GM12878 (cell line): Measurements from ENCODE around the gene ASB10.

Experiments
- CTCF ChIP-seq, 3 experiments: IDR thresholded peaks in 2 of 3; conservative IDR thresholded peaks in 1 of 3; 2 replicates each; pipeline ENCODE4 v1.5.1; 2011; ENCODE audit warnings: low read depth in 3 of 3, low read length in 3 of 3, mild to moderate bottlenecking in 3 of 3, control low read depth in 2 of 3, moderate library complexity in 2 of 3, inconsistent platforms in 1 of 3, mixed read lengths in 1 of 3; ENCODE audit not compliant: control insufficient read depth in 2 of 3, insufficient read depth in 1 of 3; ENCODE audit errors: extremely low read depth in 1 of 3
- EZH2 ChIP-seq: IDR thresholded peaks from 2 replicates; pipeline ENCODE4 v1.6.1; 2012; ENCODE audit warnings: low read depth, mild to moderate bottlenecking, control low read depth, inconsistent platforms, low read length, borderline replicate concordance; ENCODE audit not compliant: control insufficient read depth
- KDM1A ChIP-seq: fragments of 200-600 bp; sonication (generic); IDR thresholded peaks from 2 replicates; pipeline ENCODE4 v1.6.1; 2016; ENCODE audit warnings: borderline replicate concordance
- NFXL1 ChIP-seq: fragments of 450-650 bp; IDR thresholded peaks from 2 replicates; pipeline ENCODE4 v1.6.1; 2017; ENCODE audit warnings: antibody characterized with exemption, mild to moderate bottlenecking, borderline replicate concordance
- SREBF2 ChIP-seq: IDR thresholded peaks from 2 replicates; pipeline ENCODE4 v1.6.1; 2012; ENCODE audit warnings: mild to moderate bottlenecking, low read length

GRCh38 chr7:151178236-151178635, 8.8 kb downstream of the ASB10 start:
- no peak for TF ChIP-seq NFXL1
- TF ChIP-seq KDM1A = no peak
- TF ChIP-seq EZH2 = no peak
- no peak for TF ChIP-seq CTCF (IDR thresholded peaks at IDR 0.05 in 2 of 3, conservative IDR thresholded peaks at IDR 0.05 in 1 of 3; ENCODE audit: control insufficient read depth in 2 of 3, extremely low read depth in 1 of 3, insufficient read depth in 1 of 3, low read depth in 3 of 3, low read length in 3 of 3)
- no peak for TF ChIP-seq SREBF2
